Neural progenitor cell (in vitro differentiated cells): Measurements from ENCODE around the gene S100A4.

Experiments used
- CTCF ChIP-seq: fragments of 200-600 bp; sonication (generic); IDR thresholded peaks from 2 replicates; pipeline ENCODE4 v1.5.1; 2017; ENCODE audit warnings: antibody characterized with exemption, mild to moderate bottlenecking
- EZH2 ChIP-seq: fragments of 200-600 bp; sonication (generic); IDR thresholded peaks from 2 replicates; pipeline ENCODE4 v1.6.1; 2017; ENCODE audit warnings: antibody characterized with exemption, mild to moderate bottlenecking, moderate library complexity
- EZH2phosphoT487 ChIP-seq: fragments of 200-600 bp; sonication (generic); IDR thresholded peaks from 2 replicates; pipeline ENCODE4 v1.6.1; 2017; ENCODE audit warnings: antibody characterized with exemption

GRCh38 chr1:153577624-153578051 lies 32.0 kb upstream of the S100A4 start:
- TF ChIP-seq CTCF (no peak), EZH2 (no peak), EZH2phosphoT487 (no peak)
